Measurements from ENCODE around the gene FBXL7. TPM values are rescaled to one million over a fixed set of nuclear protein-coding genes. Genes with fewer than 3 reads are reported as not detected.

The FBXL7 gene
- total and polyA plus RNA-seq, 2 donors (not counting 3 experiments of a cell fraction or from before 2014, with no cell fraction given): 23.5 to 32.2 TPM

DNA sequence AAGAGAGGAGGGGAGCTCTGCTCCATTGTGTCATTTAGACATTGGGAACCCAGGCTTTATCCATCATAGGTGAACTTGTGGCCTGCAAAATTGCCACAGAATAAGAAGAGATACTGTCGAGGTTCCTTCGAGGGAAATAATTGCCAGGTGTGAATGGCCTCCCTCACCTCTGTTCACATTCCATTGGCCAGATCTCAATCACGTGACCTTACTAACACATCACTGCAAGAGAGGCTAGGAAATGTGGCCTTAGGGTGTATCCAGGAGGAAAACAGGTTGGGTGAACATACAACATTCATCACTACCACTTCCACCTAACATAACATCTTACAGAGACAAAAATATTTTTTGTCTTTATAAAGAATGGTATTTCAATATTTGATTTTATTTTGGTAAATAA is 182.1 kb downstream of the FBXL7 start:
- CTCF ChIA-PET: interaction anchor here (0.9 to 2.1 kb wide), 14 partner anchors 8 to 576 kb away, joined by 3 to 19 read pairs (median 6); no protein-coding TSS in a partner anchor
- no TSS peak for BruUV-seq (replicated peaks)
- FAIRE-seq: no peak

More for the DNA sequence above, 182.1 kb downstream of the FBXL7 start:
- H3K9me1 ChIP-seq (replicated peaks; ENCODE audit: control insufficient read depth, extremely low read depth, insufficient read depth, low read length): no peaks in the 10 kb centered on the region
- intact Hi-C loops (cut with micrococcal nuclease): loop anchor here (10.0 kb wide), 1 partner anchor 177 kb away; the partner anchor contains the start of gene FBXL7
- no peak overlapping the region for H3K9ac ChIP-seq (replicated peaks; ENCODE audit: extremely low read depth, insufficient read depth, low read length)
- TF ChIP-seq, protein P1, sequence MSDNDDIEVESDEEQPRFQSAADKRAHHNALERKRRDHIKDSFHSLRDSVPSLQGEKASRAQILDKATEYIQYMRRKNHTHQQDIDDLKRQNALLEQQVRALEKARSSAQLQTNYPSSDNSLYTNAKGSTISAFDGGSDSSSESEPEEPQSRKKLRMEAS (IDR thresholded peaks at IDR 0.05; ENCODE audit: insufficient read depth, insufficient read length): no peak
- TF ChIP-seq EZH2 (IDR thresholded peaks at IDR 0.05; ENCODE audit: borderline replicate concordance, low read depth, low read length, severe bottlenecking) (no peak), CTCF (IDR thresholded peaks at IDR 0.05; ENCODE audit: extremely low read depth in 1 of 2, insufficient read depth in 1 of 2, low read depth in 1 of 2, low read length in 2 of 2) (no peak), JUN (IDR thresholded peaks at IDR 0.05; ENCODE audit: borderline replicate concordance, insufficient read depth, insufficient read length, low read depth) (no peak), POLR2AphosphoS5 (IDR thresholded peaks at IDR 0.05; ENCODE audit: insufficient read depth, low read depth, low read length) (no peak), MYC (IDR thresholded peaks at IDR 0.05; ENCODE audit: low read depth, low read length) (no peak), FOS (IDR thresholded peaks at IDR 0.05; ENCODE audit: borderline replicate concordance, insufficient read depth, low read length) (no peak), GATA2 (IDR thresholded peaks at IDR 0.05; ENCODE audit: insufficient read depth, insufficient read length, low read depth, low read length) (no peak), POLR2A (IDR thresholded peaks at IDR 0.05; ENCODE audit: low read depth, low read length) (no peak)
- dilution Hi-C loops (cut with MboI; ENCODE audit: extremely low pct_ligation_motif_present, low sequenced_read_pairs): no loop called here
- H2AFZ ChIP-seq (ENCODE audit: low read depth, low read length): no peak overlapping the region
- H3K27me3 ChIP-seq (ENCODE audit: control insufficient read depth in 2 of 2, insufficient read depth in 2 of 2, low read length in 2 of 2): no peaks in the 10 kb centered on the region
- H4K20me1 ChIP-seq (replicated peaks; ENCODE audit: control insufficient read depth, extremely low read depth, insufficient read depth, low read length): peaks cover 11% of the 10 kb centered on the region
- POLR2A ChIA-PET: no interaction called here
- H3K9me3 ChIP-seq (replicated peaks; ENCODE audit: control insufficient read depth, insufficient read depth, low read length): no peaks in the 10 kb centered on the region
- no peaks in the 10 kb centered on the region for H3K36me3 ChIP-seq (ENCODE audit: control insufficient read depth in 2 of 2, extremely low read depth in 1 of 2, insufficient read depth in 2 of 2, low read length in 2 of 2)
- H3K4me2 ChIP-seq (ENCODE audit: insufficient read depth, low read length): no peak overlapping the region
- no peak overlapping the region for H3K4me3 ChIP-seq (replicated peaks in 1 of 3; ENCODE audit: insufficient read depth in 1 of 3, low read depth in 1 of 3, low read length in 3 of 3)
- no peak overlapping the region for H3K27ac ChIP-seq (ENCODE audit: insufficient read depth, low read depth, low read length)
- H3K79me2 ChIP-seq (ENCODE audit: control insufficient read depth, insufficient read depth, low read length): peaks cover 3% of the 10 kb centered on the region
- DNase-seq (ENCODE audit: low read depth, low spot score): no peak
- H3K4me1 ChIP-seq (ENCODE audit: control insufficient read depth, extremely low read depth, insufficient read depth, low read length): peaks cover 4% of the 10 kb centered on the region

Data from endothelial cell of umbilical vein (primary cell).